HG03354 (cell line): ENCODE results near the gene TPTE2.
"Not testable (repeated sequence)": the region's sequence is repeated elsewhere in the genome, so short reads cannot be mapped to it uniquely, and the experiment has no call there.

ENCODE experiments used
- ATAC-seq: cut with Tn5 transposase; IDR thresholded peaks from one replicate; pipeline ENCODE4 v1.9.1; 2021; ENCODE audit warnings: mild to moderate bottlenecking; ENCODE audit not compliant: unreplicated experiment, poor library complexity, severe bottlenecking

The TPTE2 gene

DNA sequence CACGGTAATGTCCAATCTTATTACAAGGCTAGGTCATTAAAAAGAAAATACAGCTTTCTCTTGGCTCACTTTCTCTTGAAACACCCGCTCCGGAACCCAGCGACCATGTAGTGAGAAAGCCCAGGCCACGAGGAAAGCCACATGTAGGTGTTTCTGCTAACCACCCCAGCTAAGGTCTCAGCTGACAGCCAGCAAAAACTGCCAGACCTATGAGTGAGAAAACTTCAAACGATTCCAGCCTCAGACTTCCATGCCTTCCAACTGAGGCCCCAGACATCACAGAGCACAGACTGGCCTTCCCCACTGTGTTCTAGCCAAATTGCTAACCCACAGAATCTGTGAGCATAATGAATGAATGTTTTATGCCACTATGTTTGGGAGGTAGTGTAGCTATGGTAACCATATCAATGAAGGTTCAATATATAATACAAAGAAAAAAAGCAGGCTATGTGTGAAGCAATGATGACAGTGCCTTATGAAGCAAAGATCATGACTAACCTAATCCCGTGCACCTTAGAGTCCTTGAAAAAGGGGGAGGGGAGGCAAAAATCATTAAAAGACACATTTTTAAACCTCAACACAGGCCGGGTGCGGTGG is 11.9 kb upstream of the TPTE2 start:
- ATAC-seq, result no peak

DNA sequence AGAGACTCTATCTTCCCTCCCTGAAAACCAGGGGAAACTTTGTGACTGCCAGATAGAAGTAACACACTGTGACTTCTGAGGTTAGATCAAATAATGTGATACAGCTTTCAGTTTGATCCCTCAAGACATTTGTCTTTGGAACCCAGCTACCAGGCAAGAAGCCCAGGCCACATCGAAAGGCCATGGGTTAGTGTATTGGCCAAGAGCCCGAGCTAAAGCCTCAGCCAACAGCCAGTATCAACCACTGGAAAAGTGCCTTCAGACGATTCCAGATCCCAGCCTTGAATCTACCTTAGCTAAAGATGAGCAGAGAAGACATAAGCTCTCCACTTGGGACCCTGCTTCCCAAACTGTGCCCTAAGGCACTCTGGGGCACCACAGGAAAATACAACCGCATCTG is 10.9 kb upstream of the TPTE2 start:
- no peak for ATAC-seq

DNA sequence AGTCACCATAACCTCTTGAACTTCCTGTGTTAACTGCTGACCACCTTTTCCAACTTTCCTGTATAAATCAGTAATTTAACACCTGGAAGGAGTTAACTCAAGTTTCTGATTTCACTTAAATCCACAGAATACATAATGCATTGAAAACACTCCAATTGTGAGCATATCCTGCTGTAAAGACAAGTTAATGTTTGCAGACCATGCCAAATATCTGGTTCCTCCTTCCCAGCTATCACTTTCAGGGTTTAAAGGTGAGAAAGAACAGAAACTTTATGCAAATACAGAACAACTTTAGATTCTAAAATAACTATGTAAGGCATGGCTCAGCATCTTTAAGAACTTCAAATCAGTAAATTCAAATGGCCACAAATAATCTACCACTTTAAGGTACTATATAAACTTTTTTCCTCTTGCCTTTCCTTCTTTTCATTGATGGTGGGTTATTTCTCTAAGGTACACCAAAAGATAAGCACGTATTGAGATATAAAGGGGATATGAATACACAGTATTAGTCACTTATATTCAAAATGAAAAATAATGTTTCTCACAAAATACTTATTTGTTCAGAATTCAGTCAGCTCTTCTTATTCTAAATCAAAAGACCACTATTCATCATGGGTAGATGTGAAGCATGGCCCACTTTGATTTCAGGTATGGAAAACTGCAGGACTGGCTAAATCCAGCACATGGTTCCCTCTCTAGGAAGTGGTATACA is 6.6 kb upstream of the TPTE2 start:
- ATAC-seq, result peak; percentile 73

DNA sequence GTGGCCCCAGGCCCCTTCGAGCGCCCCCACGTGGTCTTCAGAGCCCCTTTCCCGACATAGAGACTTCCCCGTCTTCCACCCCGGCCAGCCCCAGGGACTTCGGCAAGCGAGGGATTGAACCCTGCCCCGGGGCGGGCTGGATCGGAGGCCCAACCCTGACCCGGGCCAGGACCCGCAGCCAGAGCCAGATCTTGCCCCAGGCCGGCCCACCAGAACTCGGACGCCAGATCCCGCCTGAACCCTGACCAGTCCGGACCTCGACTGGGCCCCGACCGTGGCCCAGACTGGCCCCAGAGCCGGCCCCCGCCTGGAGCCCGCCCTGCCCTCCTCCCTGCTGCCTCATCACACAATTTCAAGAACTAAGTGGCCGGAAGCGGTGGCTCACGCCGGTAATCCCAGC is 253 bp upstream of the TPTE2 start:
- no peak for ATAC-seq

DNA sequence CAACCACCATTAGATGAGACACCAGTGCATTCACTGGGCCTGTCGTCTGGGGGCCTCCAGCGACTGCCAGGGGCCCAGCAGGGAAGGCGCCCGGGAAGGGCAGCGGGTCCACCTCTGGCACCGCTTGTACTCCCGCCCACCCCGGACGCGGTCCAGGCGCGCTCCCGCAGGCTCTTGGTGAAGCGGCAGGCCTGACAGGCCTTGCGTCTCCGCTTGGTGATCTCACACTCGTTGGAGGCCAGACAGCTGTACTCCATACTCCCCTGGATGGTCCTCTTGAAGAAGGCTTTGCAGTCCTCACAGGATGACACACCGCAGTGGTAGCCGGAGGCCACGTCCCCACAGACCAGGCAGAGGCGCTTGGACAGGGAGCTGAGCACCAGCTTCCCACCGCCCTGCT is 660 bp downstream of the TPTE2 start:
- ATAC-seq, result not testable (repeated sequence)

DNA sequence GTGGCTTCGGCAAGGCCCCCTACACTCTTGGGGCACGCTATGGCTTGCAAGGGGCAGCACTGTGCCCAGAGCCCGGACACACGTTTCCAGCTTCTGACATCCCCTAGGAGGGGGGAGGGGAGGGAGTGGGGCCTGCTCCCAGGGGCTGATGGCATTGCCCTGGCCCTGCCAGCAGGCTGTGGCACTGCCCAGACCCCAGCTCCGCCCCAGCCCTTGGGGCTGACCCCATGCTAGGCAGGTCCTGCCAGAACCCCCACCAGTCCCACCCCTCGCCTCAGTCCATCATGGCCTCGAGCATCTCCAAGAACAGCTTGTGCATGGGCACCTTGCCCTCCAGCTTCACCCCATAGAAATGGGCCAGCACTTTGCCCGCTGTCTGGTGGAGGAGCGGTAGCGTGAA is 1.6 kb downstream of the TPTE2 start:
- ATAC-seq, result not testable (repeated sequence)

DNA sequence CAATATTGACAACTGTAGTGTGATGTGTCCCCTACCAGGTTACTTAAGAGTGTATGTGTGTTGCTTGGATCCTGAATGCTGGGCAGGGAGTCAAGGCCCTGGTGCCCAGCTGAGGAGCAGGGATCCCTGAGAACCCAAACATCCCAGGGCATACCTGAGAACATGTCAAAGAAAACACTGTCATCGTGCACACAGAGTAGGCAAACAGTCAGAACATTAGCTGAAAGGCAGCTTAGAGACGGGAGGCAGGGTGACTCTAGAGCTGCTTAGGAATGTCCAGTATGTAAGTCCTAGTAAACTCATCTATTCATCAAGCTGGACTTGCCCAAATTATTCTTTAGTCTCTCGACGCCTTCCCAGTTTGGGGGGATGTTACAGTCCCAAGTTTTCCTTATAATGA is 4.0 kb downstream of the TPTE2 start:
- ATAC-seq, result not testable (repeated sequence)

DNA sequence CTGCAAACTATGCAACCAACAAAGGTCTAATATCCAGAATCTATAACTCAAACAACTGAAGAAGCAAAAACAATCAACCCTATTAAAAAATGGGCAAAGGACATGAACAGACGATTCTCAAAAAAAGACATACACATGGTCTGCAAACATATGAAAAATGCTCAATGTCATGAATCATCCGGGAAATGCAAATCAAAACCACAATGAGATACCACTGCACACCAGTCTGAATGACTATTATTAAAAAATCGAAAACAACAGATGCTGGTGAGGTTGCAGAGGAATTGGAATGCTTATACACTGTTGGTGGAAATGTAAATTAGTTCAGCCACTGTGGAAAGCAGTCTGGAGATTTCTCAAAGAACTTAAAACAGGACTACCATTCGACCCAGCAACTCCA is 12.1 kb downstream of the TPTE2 start:
- not testable (repeated sequence) for ATAC-seq

DNA sequence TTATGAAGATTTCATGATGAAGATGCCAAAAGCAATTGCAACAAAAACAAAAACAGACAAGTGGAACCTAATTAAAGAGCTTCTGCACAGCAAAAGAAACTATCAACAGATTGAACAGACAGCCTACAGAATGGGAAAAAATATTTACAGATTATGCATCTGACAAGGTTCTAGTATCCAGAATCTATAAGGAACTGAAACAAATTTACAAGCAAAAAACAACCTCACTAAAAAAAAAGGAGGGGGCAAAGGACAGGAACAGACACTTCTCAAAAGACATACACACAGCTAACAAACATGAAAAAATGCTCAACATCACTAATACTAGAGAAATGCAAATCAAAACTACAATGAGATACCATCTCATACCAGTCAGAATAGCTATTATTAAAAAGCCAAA is 35.7 kb downstream of the TPTE2 start:
- ATAC-seq, result peak; percentile 63

DNA sequence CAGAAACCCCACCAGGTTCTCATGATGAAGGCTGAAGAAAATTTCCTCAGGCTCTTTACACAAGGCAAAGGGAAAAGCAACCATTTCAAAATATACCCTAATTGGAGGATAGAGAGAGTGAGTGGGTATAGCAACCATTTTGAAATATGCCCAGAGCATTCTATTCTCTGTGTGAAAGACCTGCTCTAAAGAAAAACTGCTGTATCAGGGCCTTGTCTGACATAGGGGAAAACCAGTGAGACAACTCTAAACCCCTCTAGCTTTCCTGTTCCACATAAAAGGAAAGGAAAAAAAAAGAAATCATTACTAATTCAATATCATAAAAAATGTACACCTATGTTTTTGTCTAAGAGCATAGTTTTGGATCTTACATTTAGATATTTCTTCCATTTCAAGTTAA is 42.3 kb downstream of the TPTE2 start:
- no peak for ATAC-seq

DNA sequence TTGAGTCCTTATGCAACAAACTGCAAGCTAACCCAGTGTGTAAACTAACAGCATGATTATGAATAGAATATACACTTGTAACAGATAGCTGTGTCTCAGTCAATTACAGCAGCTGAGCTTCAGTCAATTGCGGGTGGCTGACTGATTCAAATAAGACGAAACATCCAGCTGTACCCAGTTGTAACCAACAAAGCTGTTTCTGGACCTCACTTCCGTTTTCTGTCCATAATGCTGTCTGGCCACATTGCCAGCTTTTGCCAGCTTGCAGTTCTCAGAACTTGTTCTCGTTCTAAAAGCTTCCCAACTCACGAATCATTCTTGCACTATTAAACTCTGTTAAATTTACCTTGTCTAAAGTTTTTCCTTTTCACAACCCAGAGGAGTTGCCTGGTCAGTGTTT is 53.7 kb downstream of the TPTE2 start:
- not testable (repeated sequence) for ATAC-seq

DNA sequence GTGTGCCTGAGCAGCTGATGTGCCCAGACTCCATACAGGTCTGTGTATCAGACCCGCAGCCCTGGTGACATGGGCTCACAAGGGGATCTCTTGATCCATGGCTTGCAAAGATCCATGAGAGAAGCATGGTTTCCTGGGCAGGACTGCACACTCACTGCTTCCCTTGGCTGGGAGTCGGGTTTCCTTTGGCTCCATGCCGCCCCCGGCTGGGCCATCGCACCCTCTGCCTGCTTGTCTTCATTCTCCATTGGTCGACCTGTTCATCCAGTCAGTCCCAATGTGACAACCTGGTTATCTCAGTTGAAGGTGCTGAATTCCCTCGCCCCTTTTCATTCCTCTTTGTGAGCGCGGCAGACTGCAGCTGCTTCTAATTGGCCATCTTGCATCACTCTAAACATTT is 101.2 kb downstream of the TPTE2 start:
- ATAC-seq, result not testable (repeated sequence)

DNA sequence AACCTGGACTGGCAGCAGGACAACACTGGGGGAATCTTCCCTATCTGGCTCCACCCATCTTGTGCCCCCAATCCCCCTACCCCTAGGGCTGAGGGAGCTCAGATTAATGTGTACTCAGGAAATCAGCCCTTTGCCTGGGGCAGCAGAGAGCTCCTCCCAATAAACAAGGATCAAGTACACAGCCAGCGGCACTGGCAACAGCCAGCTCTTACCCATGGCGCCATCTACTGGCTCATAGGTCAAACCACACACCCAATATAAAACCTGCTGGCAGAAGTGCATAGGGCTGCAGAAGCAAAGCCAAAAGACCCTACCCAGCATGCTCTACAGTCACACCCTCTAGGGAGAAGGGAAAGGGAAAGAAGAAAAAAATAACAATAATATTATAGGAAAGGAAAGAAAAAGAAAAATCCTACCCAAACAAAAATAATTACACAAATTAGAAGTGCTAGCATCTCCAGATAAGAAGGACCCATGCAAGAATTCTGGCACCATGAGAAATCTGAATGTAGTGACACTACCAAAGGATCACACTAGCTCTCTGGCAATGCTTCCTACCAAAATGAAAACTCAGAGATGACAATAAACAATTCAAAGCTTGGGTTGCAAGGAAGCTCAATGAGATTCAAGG is 122.2 kb downstream of the TPTE2 start:
- not testable (repeated sequence) for ATAC-seq

DNA sequence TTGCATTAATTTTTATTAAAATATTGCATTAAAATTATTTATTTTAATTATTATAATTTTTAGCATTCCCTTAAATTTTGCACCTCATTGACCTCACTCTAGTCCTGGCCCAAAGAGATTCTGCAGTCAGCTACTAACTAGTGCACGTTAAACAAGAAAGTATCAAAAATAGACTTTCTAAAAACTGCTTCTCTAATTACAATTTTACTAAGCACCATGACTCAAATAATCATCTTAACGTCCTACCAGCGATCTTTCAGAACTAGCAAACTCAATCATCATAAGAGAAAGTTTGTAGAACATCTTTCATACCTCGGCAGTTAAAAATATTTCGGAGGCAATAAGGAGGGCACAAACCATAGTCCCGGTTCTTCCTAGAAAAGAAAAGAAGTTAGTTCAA is 123.6 kb downstream of the TPTE2 start:
- ATAC-seq, result not testable (repeated sequence)

DNA sequence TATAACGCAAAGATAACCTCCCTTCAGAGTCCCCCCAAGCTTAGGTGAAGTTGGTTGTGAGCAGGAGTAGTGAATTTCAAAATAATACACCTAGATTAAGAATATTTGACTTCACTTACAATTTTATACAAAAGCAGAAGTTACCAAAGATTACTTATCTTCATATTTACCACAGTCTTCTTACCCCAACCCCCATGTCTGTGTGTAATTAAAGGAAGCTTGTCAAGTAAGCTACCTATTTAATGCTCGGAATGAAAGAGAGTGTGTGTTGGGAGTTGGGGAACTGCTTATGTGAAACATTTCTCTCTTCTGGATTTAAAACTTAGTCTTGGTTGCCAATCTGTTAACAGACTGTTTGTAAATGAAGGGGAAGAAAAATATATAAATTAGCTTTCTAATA is 139.1 kb downstream of the TPTE2 start:
- ATAC-seq, result not testable (repeated sequence)

DNA sequence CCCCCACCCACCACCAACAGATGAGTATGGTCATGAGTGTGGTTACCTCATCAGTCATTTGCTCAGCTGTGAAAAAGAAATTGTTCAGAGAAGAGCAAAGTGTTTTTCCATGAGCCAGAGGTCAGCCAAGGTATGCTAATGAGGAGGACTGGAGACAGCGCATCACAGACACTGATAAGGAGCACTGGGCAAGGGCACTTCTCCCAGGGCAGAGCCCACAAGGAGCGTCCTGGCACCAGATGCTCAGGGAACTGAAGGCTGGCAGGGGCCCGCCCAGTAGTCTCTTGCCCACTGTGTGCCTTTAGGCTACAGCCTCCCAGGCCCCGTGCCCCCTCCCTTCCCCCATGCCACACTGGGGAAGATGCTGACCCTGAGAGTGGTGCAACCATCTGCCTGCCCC is 148.8 kb downstream of the TPTE2 start:
- not testable (repeated sequence) for ATAC-seq

DNA sequence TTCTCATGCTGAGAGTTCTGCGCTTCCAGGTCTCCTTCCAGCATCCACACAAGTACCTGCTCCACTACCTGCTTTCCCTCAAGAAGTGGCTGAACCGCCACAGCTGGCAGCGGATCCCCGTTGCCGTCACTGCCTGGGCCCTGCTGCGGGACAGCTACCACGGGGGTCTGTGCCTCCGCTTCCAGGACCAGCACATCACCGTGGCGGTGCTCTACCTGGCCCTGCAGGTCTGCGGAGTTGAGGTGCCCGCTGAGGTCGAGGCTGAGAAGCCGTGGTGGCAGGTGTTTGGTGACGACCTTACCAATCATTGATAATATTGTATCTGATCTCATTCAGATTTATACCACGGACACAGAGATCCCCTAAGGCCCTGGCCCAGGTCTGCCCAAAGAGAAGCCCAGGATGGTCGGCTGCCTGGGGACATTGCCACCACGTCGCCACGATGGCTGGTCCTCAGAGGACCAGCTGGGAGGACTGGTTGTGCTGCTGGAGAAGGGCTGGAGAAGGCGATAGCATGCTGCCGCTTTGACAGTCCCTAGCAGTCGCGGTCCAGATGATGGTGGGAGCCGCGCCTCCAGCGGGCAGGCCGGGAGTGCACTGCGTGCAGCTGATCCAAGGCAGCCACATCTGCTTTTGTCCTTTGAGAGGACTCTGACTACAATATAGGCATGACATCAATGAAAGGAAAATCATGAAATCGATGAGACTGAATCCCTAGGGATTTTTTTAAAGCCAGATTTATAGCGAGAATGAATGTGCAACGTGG is 178.4 kb downstream of the TPTE2 start:
- ATAC-seq, result not testable (repeated sequence)

DNA sequence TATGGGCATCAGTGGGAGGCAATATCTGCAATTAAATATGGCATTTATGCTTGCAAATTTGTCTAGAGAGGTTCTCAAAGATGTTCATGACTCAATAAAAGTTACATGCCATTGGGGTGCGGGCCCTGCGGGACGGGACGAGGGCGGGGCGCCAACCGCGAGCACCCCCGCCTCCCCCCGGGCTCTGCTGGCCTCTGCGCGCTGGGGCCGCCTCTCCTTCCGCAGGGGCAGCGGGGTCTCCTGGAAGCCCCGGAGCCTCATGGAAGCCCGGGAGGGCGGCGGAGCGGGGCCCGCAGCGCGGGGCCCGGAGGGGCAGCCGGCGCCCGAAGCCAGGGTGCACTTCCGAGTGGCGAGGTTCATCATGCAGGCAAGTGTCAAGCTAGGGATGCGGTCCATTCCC is 179.2 kb downstream of the TPTE2 start:
- no peak for ATAC-seq
